ENCODE measurements around the gene RILPL1.

Gene RILPL1

DNA sequence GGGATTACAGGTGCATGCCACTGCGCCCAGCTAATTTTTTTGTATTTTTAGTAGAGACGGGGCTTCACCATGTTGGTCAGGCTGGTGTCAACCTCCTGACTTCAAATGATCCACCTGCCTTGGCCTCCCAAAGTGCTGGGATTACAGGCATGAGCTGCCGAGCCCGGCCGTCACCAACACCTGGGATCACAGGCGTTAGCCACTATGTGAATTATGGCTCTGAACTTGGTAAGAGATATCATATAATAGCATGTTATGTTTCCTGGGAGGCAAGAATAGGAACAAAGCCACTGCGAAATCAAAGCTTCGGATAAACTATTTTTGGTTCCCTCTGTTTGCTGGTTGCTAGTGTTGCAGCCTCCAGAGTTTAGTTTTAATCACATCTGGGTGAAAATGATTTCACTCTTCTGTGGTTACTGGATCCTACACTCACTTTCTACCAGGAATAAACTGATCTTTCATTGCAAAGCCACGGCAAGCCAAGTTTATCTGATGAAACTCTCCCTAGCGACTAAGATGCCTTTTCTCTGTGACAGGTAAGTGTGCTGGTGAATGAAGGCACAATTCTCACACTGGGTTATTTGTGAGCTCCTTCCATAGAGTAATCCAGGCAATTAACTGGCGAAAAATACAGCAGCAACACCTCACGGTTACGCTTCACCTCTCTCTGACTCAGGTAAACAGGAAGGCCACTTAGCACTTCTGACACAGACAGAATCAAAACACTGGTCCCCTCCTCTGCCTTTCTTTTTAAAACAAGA lies 58.9 kb downstream of the RILPL1 start:
- TF ChIP-seq TAF1 (IDR thresholded peaks at IDR 0.05; ENCODE audit: borderline replicate concordance, insufficient read depth, low read length) (no peak), FOXP2 (optimal IDR thresholded peaks at IDR 0.05; ENCODE audit: borderline replicate concordance, extremely low read depth, extremely low read length, insufficient read depth) (no peak), SIN3A (IDR thresholded peaks at IDR 0.05; ENCODE audit: borderline replicate concordance, insufficient read depth, low read length) (no peak), POLR2AphosphoS5 (IDR thresholded peaks at IDR 0.05; ENCODE audit: low read depth, low read length) (no peak)
- TF ChIP-seq, protein P1, sequence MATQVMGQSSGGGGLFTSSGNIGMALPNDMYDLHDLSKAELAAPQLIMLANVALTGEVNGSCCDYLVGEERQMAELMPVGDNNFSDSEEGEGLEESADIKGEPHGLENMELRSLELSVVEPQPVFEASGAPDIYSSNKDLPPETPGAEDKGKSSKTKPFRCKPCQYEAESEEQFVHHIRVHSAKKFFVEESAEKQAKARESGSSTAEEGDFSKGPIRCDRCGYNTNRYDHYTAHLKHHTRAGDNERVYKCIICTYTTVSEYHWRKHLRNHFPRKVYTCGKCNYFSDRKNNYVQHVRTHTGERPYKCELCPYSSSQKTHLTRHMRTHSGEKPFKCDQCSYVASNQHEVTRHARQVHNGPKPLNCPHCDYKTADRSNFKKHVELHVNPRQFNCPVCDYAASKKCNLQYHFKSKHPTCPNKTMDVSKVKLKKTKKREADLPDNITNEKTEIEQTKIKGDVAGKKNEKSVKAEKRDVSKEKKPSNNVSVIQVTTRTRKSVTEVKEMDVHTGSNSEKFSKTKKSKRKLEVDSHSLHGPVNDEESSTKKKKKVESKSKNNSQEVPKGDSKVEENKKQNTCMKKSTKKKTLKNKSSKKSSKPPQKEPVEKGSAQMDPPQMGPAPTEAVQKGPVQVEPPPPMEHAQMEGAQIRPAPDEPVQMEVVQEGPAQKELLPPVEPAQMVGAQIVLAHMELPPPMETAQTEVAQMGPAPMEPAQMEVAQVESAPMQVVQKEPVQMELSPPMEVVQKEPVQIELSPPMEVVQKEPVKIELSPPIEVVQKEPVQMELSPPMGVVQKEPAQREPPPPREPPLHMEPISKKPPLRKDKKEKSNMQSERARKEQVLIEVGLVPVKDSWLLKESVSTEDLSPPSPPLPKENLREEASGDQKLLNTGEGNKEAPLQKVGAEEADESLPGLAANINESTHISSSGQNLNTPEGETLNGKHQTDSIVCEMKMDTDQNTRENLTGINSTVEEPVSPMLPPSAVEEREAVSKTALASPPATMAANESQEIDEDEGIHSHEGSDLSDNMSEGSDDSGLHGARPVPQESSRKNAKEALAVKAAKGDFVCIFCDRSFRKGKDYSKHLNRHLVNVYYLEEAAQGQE (IDR thresholded peaks at IDR 0.05; ENCODE audit: insufficient read depth in 1 of 2, low read depth in 2 of 2, low read length in 2 of 2): no peak

DNA sequence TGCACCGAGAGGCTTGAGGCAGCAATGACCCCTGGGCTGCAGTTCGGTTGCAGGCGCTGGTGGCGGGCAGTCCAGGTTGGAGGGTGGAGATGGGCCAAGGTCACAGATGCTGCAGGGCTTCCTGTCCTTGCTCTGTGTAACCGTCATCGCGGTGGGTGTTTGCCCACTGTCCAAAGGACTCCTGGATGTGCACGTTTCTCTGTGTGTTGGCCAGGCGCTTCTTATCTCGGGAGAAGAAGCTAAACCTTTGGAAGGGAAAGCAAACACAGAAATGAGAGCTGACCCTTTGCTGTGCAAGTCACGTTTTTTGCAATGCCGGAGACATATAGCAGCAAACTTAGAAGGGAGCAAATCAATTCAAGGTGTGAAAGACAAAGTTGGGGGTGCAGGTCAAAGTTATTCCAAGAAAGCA lies 61.1 kb downstream of the RILPL1 start:
- TF ChIP-seq SIN3A (IDR thresholded peaks at IDR 0.05; ENCODE audit: borderline replicate concordance, insufficient read depth, low read length): no peak

DNA sequence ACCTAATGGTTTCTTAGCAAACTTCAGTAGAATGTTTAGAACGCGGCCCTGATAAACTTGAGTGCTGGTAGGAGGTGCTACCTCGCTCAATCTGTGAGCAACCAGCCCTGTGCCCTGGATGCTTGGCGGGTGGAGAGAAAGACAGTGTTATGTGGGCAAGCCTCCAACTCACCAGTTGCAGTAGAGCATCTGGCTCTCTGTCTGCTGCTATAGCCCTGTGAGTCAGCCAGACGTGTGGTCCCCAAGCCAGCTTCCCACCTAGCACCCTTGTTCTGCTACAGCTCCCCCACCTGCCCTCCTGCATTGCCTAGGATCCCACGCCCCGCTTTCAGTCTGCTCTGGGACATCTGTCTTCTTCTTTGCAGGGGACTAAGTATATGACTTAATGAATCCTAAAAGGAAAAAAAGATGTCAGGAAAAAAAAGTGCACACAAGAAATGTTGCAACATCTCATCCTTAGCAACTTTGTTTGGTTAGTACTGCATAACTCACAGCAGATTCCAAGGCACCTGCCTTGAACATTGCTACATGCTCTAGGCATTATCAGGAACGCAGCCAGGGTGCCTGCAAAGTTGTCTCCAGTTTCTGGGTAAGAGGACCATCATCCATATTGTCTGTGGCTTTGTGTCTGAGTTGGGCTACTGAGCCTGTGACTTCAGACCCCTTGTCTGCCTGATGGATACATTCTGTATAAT lies 62.0 kb downstream of the RILPL1 start:
- TF ChIP-seq SIN3A (IDR thresholded peaks at IDR 0.05; ENCODE audit: borderline replicate concordance, insufficient read depth, low read length): no peak
- no peak for TF ChIP-seq POLR2AphosphoS5 (IDR thresholded peaks at IDR 0.05; ENCODE audit: low read depth, low read length)
- no peak for TF ChIP-seq FOXP2 (optimal IDR thresholded peaks at IDR 0.05; ENCODE audit: borderline replicate concordance, extremely low read depth, extremely low read length, insufficient read depth)
- no peak for TF ChIP-seq TAF1 (IDR thresholded peaks at IDR 0.05; ENCODE audit: borderline replicate concordance, insufficient read depth, low read length)
- TF ChIP-seq, protein P1 (IDR thresholded peaks at IDR 0.05; ENCODE audit: insufficient read depth in 1 of 2, low read depth in 2 of 2, low read length in 2 of 2): no peak

DNA sequence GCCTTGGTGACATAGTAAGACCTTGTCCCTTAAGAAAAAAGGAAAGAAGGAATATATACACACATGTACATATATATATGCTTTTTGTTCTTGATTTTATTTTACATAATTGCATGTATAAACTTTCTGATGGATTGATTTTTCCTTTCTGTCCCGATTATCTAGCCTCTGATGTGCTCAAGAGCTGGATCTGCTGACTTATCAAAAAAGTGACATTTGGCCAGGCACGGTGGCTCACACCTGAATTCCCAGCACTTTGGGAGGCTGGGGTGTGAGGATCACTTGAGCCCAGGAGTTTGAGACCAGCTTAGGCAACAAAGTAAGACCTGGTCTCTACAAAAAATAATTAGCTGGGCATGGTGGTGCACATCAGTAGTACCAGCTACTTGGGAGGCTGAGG lies 63.5 kb downstream of the RILPL1 start:
- TF ChIP-seq TAF1 (IDR thresholded peaks at IDR 0.05; ENCODE audit: borderline replicate concordance, insufficient read depth, low read length) (no peak), SIN3A (IDR thresholded peaks at IDR 0.05; ENCODE audit: borderline replicate concordance, insufficient read depth, low read length) (no peak), POLR2AphosphoS5 (IDR thresholded peaks at IDR 0.05; ENCODE audit: low read depth, low read length) (no peak), FOXP2 (optimal IDR thresholded peaks at IDR 0.05; ENCODE audit: borderline replicate concordance, extremely low read depth, extremely low read length, insufficient read depth) (no peak)
- TF ChIP-seq, protein P1 (IDR thresholded peaks at IDR 0.05; ENCODE audit: insufficient read depth in 1 of 2, low read depth in 2 of 2, low read length in 2 of 2): no peak

DNA sequence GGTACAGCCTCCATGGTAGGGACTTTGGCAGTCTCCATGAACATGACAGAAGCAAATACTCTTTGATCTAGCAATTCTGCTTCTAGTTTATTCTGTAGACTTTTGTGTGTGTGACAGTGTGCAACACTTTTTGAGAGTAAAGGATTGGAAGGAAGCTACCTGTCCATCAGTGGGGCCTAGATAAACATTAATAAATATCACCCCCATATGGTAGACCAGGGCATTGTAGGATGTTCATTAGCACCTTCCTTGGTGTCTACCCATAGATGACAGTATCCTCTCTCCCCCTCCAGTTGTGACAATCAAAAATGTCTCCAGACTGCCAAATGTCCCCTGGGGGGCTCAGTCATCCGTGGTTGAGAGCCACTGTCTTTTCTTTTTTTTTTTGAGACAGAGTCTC lies 64.7 kb downstream of the RILPL1 start:
- TF ChIP-seq POLR2AphosphoS5 (IDR thresholded peaks at IDR 0.05; ENCODE audit: low read depth, low read length): no peak

DNA sequence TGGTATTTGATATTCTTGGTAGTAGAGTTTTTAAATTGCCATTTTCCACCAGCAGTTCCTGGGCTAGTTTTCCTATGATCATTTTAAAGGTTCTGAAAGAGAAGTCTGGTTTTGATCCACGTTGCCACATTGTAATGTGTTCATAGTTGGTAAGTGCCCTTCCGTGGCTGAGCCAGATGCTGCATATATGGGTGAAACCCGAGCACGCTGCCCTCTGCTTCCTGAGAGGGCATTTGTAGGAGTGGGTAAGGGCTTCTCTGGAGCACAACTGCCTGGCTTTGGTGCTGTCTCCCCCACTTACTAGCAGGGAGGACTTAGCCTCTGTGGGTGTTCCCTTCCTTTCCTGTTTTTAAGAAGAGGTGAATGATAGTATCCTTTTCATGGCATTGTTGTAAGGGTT lies 68.4 kb downstream of the RILPL1 start:
- TF ChIP-seq SIN3A (IDR thresholded peaks at IDR 0.05; ENCODE audit: borderline replicate concordance, insufficient read depth, low read length): no peak
- TF ChIP-seq TAF1 (IDR thresholded peaks at IDR 0.05; ENCODE audit: borderline replicate concordance, insufficient read depth, low read length): no peak
- TF ChIP-seq FOXP2 (optimal IDR thresholded peaks at IDR 0.05; ENCODE audit: borderline replicate concordance, extremely low read depth, extremely low read length, insufficient read depth): no peak
- TF ChIP-seq POLR2AphosphoS5 (IDR thresholded peaks at IDR 0.05; ENCODE audit: low read depth, low read length): no peak
- TF ChIP-seq, protein P1 (IDR thresholded peaks at IDR 0.05; ENCODE audit: insufficient read depth in 1 of 2, low read depth in 2 of 2, low read length in 2 of 2): no peak
